ENCODE results near the gene SMIM34. TPM values are rescaled to one million over a fixed set of nuclear protein-coding genes. Genes with fewer than 3 reads are reported as not detected.
"Not testable (repeated sequence)": the region's sequence is repeated elsewhere in the genome, so short reads cannot be mapped to it uniquely, and the experiment has no call there.

SMIM34 gene
- total and polyA plus RNA-seq, 2 of the 4 experiments (the other 2 are of a cell fraction), result not detected

DNA sequence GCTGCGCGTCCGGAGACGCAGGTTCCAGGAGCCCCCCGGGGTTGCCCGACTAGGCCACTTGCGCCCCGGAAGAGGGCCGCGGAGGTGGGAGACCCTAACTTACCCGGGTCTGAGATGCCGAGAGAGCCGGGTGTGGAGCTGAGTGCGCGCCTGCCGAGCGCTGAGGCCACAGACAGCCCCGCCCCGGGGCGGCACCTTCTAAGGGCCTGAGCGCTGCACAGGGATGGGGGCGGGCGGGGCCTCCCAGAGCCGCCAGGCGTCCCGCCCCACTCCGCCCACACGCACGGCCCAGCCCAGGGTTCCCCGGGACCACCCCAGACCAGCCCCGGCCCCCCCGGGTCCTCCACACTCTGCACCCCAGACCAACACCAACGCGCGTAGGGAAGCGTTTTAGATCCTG is 35.7 kb upstream of the SMIM34 start:
- H4K91ac ChIP-seq (ENCODE audit: insufficient read depth, low read depth, low read length); intact Hi-C loops (cut with micrococcal nuclease); H3K4me3 ChIP-seq (ENCODE audit: insufficient read depth, low read depth, low read length); H2AFZ ChIP-seq (replicated peaks; ENCODE audit: low read length, poor library complexity); dilution Hi-C loops (cut with HindIII; ENCODE audit: low sequenced_read_pairs, unreplicated experiment); DNase-seq; H3K36me3 ChIP-seq (ENCODE audit: control insufficient read depth, insufficient read depth, low read length); H2BK5ac ChIP-seq (ENCODE audit: low read depth, low read length, poor library complexity, severe bottlenecking); in situ Hi-C loops (cut with MboI; ENCODE audit: low sequenced_read_pairs); H3K27me3 ChIP-seq (ENCODE audit: control insufficient read depth, insufficient read depth, low read length); H4K5ac ChIP-seq (ENCODE audit: low read depth, low read length); H3K18ac ChIP-seq (ENCODE audit: low read depth, low read length); H2BK15ac ChIP-seq (ENCODE audit: low read depth, low read length); H3K23ac ChIP-seq (ENCODE audit: low read depth, low read length); H2BK120ac ChIP-seq (ENCODE audit: low read depth, low read length); H4K8ac ChIP-seq (ENCODE audit: low read depth in 2 of 2, low read length in 2 of 2); H3K79me1 ChIP-seq (ENCODE audit: low read depth in 1 of 2, low read length in 2 of 2); H3K4me1 ChIP-seq (ENCODE audit: control insufficient read depth, insufficient read depth, low read length); POLR2A ChIA-PET (ENCODE audit: unreplicated experiment); H3K14ac ChIP-seq (replicated peaks; ENCODE audit: low read depth, low read length); H3K9ac ChIP-seq (ENCODE audit: low read depth, low read length); H3K27ac ChIP-seq (ENCODE audit: insufficient read depth, low read length); CTCF ChIA-PET; H2BK20ac ChIP-seq (ENCODE audit: low read depth, low read length); H3K4me2 ChIP-seq (ENCODE audit: low read depth, low read length); H3K4ac ChIP-seq (ENCODE audit: low read depth, low read length); H3K9me1 ChIP-seq (ENCODE audit: insufficient read depth, low read length); BruUV-seq (replicated peaks); H2AK9ac ChIP-seq (replicated peaks; ENCODE audit: low read depth, low read length, poor library complexity); H4K20me1 ChIP-seq (ENCODE audit: insufficient read depth, low read length); H3K9me3 ChIP-seq (ENCODE audit: control insufficient read depth, insufficient read depth, low read length); H3K56ac ChIP-seq (ENCODE audit: extremely low read depth, insufficient read depth, low read length); H2AK5ac ChIP-seq (ENCODE audit: low read depth, low read length): not testable (repeated sequence)
- peak; percentile 94 for ATAC-seq (ENCODE audit: low read depth)
- no CpG with 5 or more reads among the region's 36 CpGs for WGBS, 2 experiments (ENCODE audit: extremely low coverage in 2 of 2, insufficient read length in 1 of 2)

DNA sequence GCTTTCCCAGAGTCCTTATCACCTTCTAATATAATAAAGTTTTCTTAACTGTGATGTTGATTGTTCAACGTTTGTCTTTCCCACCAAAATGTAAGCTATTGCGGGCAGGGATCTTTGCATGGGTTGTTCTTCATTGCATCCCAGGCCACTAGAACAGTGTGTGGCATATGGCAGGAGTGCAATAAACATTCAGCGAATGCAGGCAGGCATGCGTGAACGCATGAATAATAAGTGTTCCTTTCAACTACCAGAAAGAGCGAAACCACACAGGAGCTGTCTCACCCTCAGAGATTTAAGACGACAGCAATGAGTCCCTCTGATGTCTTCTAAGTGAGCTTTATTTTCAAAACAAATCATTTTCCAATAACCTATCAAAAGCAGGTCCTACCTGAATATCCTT is 34.5 kb upstream of the SMIM34 start:
- H3K27me3 ChIP-seq (ENCODE audit: control insufficient read depth, insufficient read depth, low read length); H3K79me1 ChIP-seq (ENCODE audit: low read depth in 1 of 2, low read length in 2 of 2); ATAC-seq (ENCODE audit: low read depth); H3K23ac ChIP-seq (ENCODE audit: low read depth, low read length); H2BK5ac ChIP-seq (ENCODE audit: low read depth, low read length, poor library complexity, severe bottlenecking); H3K14ac ChIP-seq (replicated peaks; ENCODE audit: low read depth, low read length); POLR2A ChIA-PET (ENCODE audit: unreplicated experiment); H3K27ac ChIP-seq (ENCODE audit: insufficient read depth, low read length); H3K4me3 ChIP-seq (ENCODE audit: insufficient read depth, low read depth, low read length); H4K91ac ChIP-seq (ENCODE audit: insufficient read depth, low read depth, low read length); H3K9me3 ChIP-seq (ENCODE audit: control insufficient read depth, insufficient read depth, low read length); H3K9ac ChIP-seq (ENCODE audit: low read depth, low read length); H3K36me3 ChIP-seq (ENCODE audit: control insufficient read depth, insufficient read depth, low read length); H3K9me1 ChIP-seq (ENCODE audit: insufficient read depth, low read length); H2AK5ac ChIP-seq (ENCODE audit: low read depth, low read length); H4K5ac ChIP-seq (ENCODE audit: low read depth, low read length); CTCF ChIA-PET; BruUV-seq (replicated peaks); dilution Hi-C loops (cut with HindIII; ENCODE audit: low sequenced_read_pairs, unreplicated experiment); in situ Hi-C loops (cut with MboI; ENCODE audit: low sequenced_read_pairs); H2AFZ ChIP-seq (replicated peaks; ENCODE audit: low read length, poor library complexity); H2BK120ac ChIP-seq (ENCODE audit: low read depth, low read length); H3K18ac ChIP-seq (ENCODE audit: low read depth, low read length); H3K4me2 ChIP-seq (ENCODE audit: low read depth, low read length); intact Hi-C loops (cut with micrococcal nuclease); H4K20me1 ChIP-seq (ENCODE audit: insufficient read depth, low read length); H3K4me1 ChIP-seq (ENCODE audit: control insufficient read depth, insufficient read depth, low read length); H2BK20ac ChIP-seq (ENCODE audit: low read depth, low read length); H2BK15ac ChIP-seq (ENCODE audit: low read depth, low read length); H2AK9ac ChIP-seq (replicated peaks; ENCODE audit: low read depth, low read length, poor library complexity); DNase-seq; H4K8ac ChIP-seq (ENCODE audit: low read depth in 2 of 2, low read length in 2 of 2); H3K4ac ChIP-seq (ENCODE audit: low read depth, low read length); H3K56ac ChIP-seq (ENCODE audit: extremely low read depth, insufficient read depth, low read length): not testable (repeated sequence)
- no CpG with 5 or more reads among the region's 7 CpGs for WGBS, 2 experiments (ENCODE audit: extremely low coverage in 2 of 2, insufficient read length in 1 of 2)
